Measurements from ENCODE around the gene ATXN1.
A peak's percentile ranks its signal among the peaks of the same experiment; 100 is the strongest.

Gene ATXN1

DNA sequence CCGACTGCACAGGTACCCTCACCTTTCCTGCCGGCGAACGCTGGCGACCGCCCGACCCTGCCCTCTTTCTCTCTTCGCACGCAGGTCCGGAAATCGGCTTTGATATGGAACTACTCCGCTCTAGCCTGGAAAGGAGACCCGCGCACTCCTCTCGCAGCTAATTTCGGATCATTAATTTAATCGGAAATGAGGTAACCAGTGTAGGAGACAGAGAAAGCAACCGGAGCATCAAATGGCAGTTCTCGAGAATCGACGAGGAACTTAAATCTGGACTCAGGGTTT, 949 bp upstream of the ATXN1 start:
- no peak for DNase-seq (ENCODE audit: low read depth in 2 of 2)

DNA sequence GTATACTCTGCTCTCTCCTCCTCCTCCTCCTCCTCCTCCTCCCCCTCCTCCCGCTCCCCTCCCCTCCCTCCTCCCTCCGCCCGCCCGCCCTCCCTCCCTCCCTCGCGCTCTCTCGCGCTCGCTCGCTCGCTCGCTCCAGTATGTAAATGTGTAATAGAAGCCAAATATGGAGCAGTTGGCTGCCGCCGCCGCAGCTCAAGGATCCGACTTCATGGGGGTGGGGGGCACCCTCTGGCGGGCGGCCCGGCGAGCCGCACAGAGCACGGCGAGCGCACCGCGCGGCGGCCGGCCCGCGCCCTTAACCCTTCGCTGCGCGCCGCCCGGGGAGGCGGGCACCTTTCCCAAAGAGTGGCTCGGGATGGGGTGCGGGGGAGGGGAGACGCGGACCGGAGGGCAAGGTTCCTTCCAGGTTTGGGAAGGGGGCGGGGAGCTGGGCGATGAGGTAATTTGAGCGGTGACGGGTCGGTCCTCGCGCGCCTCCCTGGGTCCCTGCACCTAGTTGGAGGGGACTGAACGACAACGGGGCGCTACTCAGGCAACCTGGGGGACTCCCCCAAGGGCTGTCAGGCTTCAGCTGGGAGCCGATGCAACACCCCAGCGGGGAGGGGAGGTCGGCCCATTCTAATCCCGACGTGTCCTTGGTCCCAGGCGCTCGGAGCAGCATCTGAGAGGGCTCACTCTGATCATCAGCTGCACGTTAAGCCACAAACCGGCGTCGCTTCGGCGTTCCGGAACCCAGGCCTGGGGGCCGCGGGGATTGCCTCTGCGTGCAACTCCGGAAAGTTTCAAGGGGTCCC, 409 bp upstream of the ATXN1 start:
- peak; percentile 88 to 89 for DNase-seq (ENCODE audit: low read depth in 2 of 2)

DNA sequence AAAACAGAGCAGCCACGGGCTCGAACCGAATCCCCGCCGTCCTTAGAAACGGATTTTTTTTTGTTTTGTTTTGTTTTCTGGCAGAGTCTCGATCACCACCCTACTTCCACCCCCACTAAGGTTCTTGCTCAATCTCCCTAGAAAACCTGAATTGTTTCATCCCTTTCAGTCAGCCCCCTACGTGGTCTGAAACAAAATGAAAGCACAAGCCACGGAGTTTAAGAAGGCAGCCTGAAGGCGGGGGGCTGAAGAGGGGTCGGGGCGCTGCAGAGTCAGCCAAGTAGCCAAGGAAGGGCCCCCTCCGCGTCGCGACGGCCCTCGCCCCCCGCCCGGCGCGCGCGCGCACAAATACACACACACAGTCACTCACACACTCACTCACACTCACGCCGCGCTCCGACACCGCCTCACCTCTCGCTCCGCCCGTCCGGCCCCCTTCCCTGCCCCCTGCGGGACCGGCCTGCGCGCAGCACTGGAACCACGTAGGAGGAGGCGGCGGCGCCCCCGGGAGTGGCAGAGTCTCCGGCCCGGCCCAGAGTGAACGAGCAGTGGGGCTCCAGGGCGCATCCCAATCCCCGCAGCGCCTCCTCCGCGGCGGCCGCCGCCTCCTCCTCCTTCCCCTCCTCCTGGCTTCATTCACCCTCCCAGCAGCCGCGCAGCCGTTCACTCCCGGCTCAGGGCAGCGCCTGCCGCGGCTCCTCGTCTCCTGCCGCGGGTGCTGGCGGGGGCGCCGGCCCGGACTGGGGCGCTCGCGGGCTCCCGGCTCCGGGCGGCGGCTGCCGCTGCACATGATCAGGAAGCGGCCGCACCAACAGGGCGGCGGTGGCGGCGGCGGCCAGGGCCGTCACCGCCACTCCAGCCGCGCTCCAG, 1.4 kb downstream of the ATXN1 start:
- DNase-seq (ENCODE audit: low read depth in 2 of 2): peak; percentile 59 to 69

- no peak for DNase-seq (ENCODE audit: low read depth in 2 of 2)
Observed at GRCh38 chr6:16759181-16759645, 2.0 kb downstream of the ATXN1 start.

- no peak for DNase-seq (ENCODE audit: low read depth in 2 of 2)
Observed at GRCh38 chr6:16758163-16758975, 2.9 kb downstream of the ATXN1 start.

DNA sequence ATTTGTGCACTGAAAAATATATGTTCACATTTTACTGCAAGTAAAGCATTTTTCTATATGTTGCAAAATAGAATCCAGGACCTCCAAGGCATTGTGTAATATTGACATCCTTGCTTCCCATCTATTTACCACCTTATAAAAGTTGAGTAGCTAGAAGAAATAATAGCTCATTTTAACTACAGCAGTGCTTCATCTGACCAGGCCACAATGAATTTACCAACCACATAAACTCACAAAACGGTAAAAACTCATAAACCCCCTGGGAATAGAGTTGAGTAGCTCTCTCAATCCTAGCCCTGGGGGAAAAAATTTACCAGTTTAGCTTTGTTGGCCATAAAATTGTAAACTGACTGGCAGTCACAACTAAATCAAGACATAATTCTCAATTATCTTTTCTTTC, 3.9 kb downstream of the ATXN1 start:
- no peak for DNase-seq (ENCODE audit: low read depth in 2 of 2)

DNA sequence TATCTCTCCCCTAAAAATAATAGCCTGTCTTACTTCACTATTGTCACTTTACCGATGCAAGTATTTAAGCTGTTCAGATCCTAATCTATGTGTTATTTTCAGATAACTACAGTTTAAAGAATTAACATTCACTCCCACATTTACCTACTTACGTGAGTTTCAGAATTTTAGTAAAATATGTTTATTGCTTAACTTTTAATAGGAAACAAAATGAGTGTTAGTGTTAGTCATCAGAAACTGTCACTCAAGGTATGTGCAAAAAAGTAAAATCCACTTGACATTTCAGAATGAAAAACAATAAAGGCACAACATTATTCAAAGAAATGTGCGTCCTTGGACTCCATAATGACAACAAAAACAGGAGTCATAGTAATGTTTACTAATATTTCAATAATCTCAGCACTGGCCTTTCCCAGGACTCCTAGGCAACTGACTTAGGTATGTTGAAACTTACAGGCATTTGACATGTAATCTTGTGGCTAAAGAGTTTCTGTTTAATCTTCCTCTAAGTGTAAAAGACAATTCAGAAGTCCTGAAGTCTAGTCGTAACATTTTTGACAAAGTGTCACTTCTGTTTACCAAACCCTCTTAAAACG, 4.5 kb downstream of the ATXN1 start:
- DNase-seq (ENCODE audit: low read depth in 2 of 2): no peak

DNA sequence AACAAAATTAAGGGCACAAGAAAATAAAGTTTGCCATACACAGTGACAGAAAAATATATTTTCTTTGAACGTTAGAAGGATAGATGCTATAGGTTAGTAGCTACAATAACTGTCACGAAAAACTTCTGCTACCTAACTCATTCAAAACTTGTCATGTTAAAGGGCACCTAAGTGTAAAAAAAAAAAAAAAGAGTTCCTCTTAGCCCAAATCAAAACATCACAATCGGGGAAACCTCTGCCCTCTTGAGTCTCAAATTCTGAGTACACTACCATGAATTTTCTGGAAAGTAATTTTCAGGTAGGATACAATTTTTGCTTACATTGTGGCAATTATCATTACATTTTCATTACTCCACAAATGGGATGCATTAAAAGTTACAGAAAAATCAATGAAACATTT, 5.7 kb downstream of the ATXN1 start:
- DNase-seq (ENCODE audit: low read depth in 2 of 2): no peak

DNA sequence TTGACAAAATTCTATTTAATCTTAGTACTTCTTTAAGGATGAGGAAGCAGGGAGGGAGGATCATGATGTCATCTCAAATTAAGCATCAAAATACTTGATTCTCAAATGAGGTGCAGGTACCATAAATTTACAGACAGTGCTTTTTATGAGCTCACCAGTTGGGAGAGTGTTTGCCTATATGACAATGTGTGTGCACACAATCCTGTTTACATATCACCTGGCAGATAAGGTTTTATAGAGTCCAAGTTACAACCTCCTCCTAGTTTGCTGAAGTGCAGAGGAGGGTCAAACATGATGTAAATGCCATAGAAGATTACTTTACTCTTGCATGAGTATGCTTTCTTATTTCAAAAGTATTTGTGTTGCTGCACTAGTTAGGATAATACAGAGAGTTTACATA, 6.4 kb downstream of the ATXN1 start:
- no peak for DNase-seq (ENCODE audit: low read depth in 2 of 2)

DNA sequence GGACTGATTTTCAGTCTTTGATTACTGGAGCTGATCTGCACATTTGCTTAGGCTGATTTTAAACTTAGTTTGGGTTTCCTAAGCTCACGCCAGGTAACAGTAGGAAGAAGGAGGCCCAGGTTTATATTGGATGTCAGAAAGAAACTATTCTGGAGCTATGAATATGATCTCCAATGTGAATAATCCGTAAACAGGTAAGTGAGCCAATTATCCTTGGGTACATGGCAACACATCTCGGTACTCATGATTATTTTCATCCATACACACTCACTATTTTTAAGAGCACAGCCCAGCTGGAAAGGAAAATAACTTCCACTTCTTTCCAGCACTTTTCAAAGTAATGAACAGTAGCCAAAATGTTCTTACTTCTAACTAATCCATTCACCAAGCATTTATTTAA, 7.0 kb downstream of the ATXN1 start:
- DNase-seq (ENCODE audit: low read depth in 2 of 2): no peak

DNA sequence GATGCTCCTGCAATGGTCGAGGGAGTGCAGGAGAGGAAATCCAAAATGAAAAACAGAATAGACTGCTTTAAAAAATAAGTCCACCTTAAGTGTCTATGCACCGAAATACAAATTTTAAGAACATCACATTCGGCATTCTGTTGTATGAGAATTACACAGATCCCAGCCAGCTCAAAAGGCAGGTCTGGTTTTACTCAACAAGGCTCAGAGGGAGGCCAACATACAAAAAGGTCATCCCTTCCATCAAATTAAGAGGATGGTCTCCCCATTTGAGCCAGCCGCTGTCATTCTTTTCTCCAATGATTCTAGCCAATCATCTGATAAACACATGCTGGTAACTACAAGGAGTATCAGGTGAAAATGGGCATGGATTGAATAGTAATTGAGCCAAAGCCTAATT, 7.9 kb downstream of the ATXN1 start:
- DNase-seq (ENCODE audit: low read depth in 2 of 2): no peak

DNA sequence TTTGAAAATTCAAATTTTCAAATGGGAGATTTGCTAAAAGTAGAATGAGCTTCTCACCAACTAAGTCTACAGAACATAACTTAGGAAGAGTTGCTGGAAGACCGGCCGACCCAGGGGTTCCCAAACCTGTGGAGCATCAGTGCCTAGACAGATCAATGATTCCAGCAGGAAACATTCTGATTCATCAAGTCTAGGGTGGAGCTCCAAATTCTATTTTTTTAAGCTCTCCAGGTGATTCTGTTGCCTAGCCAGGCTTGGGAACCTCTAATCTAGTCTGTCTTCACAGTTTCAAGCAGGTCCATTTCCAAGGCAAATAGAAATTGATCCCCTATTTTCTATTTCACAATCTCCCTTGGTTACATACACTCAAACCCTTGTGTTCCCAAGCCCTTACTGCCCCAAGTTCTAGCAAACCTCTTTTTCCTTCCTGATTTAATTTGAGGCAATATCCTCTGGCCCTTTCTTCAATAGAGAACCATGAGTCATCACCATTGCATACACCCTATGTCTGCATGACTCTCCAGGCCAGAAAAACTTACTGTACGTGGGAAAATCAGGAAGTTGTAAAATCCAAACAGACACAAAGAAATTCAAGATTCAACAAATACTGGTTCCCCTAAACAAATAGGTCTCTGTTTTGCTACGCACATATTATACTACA, 8.9 kb downstream of the ATXN1 start:
- DNase-seq (ENCODE audit: low read depth in 2 of 2): peak; percentile 72 to 77

- DNase-seq (ENCODE audit: low read depth in 2 of 2): no peak
Observed at GRCh38 chr6:16751251-16751946, 9.9 kb downstream of the ATXN1 start.

GRCh38 chr6:16750566-16750965, 10.7 kb downstream of the ATXN1 start:
- no peak for DNase-seq (ENCODE audit: low read depth in 2 of 2)

DNA sequence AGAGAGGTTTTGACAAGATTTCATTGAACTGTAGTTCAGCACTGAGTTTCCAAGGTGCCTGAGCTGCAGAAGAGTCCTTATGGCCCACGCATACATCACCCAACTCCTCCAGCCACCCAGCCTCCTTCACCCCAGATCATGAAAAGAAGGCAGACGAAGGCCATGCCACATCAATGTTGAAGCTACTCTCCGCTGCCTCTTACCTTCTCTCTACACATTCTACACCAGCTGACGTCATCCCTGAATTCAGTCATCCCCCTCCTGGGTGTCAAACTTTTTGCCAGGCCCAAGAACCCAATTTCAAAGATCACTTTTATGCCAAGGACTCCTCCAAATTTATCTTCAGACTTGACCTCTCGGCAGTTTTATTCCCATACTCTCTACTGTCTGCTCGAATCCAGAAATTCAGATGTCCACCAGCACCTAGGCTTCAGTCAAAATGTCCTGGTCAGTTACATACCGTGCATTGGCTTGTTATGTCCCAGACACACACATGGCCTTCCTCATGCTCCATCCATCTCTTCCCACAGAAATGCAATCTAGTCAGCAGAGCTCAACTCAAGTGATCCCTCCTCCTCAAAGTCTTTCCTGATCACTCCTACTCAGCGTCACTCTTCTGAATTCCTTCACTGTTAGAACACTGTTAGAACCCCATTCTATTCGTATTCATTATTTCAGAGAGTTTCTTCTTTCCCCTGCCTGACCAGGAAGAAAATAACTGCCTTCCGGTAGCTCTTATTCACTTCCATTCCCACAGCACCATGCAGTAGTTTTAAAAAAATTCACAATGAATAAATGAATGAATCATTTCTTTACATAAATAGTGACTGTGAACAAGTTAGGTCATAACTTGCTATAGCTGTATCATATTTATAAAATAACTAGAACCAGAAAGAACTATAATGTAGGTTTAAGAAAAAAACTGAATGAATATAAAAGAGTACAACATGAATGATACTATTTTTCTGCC, 11.5 kb downstream of the ATXN1 start:
- no peak for DNase-seq (ENCODE audit: low read depth in 2 of 2)

- no peak for DNase-seq (ENCODE audit: low read depth in 2 of 2)
Observed at GRCh38 chr6:16748025-16748319, 13.3 kb downstream of the ATXN1 start.

- no peak for DNase-seq (ENCODE audit: low read depth in 2 of 2)
Observed at GRCh38 chr6:16747232-16748024, 13.8 kb downstream of the ATXN1 start.

DNA sequence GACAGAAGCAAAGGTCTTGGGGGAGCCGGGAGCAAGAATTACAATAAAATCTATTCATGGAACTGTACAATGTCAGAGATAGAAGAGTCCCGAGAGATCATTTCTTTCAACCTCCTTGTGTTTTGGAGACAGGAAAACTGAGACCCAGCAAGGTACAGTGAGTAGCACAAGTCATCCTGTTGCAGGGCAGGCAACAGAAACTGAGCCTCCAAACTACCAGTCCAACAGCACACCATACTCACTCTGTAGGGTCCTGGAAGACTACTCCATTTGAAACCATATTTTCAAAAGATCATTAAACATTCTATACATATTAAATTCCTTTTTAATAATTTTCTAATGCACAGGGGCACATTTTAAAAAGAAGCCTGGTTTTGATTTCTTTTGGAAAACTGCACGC, 14.4 kb downstream of the ATXN1 start:
- no peak for DNase-seq (ENCODE audit: low read depth in 2 of 2)

DNA sequence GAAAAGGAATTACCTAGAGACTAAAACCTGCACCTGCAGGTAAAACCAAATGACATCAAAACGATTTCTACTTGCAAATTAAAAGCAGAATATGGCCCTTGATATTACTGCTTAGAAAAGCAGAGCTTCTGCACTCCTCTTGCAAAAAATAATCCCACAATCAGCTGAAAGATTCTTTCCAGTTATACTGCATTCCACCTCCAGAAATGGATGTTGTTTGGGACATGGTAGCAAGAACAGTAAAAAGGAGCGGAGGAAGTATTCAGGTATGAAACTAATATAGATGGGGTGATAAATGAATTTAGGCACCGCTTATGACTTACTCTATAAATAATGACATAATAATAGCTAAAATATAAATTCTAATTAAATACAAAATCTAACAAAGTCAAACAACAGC, 14.9 kb downstream of the ATXN1 start:
- DNase-seq (ENCODE audit: low read depth in 2 of 2): no peak

All from fibroblast of skin of left biceps (primary cell).